Stimulated activated naive CD4-positive, alpha-beta T cell (primary cell): Measurements from ENCODE around the gene MAPKAP1.
"Not testable (repeated sequence)": the region's sequence is repeated elsewhere in the genome, so short reads cannot be mapped to it uniquely, and the experiment has no call there.

Experiments
- DNase-seq, 6 experiments: peaks; one replicate each; lab custom pipeline; 2025; lab: John Stamatoyannopoulos, UW

The MAPKAP1 gene

GRCh38 chr9:125411171-125411756, 295.7 kb downstream of the MAPKAP1 start:
- no peak for DNase-seq

DNA sequence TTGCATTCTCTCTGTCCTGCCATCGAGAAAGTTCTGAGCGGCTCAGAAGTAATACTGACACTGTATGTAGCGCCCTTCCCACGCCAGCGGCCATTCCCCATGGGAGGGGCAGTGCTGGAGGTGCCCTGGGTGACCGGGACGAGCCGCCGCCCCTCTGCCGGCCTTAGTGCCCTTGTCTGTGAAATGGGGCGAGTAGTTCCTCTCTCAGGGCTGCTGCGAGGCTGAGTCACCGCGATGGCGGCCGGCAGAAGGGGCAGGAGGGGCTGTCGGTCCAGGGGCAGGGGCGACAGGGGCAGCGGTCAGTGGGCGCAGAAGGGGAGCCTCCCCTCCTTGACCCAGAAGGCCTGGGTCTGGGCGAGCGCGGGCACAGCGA, 296.5 kb downstream of the MAPKAP1 start:
- DNase-seq: no peak

DNA sequence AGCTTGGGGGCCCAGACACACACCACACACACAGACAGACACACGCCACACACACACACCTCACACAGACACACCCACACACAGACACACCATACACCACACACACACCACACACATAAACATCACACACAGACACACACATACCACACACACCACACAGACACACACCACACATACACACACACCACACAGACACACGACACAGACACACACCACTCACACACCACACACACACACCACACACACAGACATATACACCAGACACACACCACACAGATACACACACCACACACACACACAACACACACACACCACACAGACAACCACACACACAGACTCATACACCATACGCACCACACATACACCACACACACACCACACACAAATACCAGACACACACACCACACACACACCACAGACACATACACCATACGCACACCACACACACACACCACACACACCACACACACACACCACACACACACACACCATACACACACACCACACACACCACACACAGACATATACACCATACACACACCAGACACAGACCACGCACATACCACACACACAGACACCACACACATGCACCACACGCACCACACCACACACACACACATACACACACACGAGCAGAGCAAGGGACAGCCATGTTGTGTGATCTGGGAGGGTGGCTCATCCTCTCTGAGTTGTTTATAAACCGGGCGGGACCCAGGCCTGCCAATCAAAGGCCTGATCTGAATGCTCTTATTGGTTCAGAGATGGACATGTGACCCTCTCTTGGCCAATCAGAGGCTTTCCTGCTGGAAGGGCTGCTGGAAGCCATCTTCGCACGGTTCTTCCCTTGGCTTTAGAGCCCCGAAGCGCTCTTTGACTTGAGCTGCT, 297.1 kb downstream of the MAPKAP1 start:
- peak in 3 of 6 experiments; percentile 10 to 55 (median 10) for DNase-seq

GRCh38 chr9:125409217-125409636, 297.8 kb downstream of the MAPKAP1 start:
- no peak for DNase-seq

DNA sequence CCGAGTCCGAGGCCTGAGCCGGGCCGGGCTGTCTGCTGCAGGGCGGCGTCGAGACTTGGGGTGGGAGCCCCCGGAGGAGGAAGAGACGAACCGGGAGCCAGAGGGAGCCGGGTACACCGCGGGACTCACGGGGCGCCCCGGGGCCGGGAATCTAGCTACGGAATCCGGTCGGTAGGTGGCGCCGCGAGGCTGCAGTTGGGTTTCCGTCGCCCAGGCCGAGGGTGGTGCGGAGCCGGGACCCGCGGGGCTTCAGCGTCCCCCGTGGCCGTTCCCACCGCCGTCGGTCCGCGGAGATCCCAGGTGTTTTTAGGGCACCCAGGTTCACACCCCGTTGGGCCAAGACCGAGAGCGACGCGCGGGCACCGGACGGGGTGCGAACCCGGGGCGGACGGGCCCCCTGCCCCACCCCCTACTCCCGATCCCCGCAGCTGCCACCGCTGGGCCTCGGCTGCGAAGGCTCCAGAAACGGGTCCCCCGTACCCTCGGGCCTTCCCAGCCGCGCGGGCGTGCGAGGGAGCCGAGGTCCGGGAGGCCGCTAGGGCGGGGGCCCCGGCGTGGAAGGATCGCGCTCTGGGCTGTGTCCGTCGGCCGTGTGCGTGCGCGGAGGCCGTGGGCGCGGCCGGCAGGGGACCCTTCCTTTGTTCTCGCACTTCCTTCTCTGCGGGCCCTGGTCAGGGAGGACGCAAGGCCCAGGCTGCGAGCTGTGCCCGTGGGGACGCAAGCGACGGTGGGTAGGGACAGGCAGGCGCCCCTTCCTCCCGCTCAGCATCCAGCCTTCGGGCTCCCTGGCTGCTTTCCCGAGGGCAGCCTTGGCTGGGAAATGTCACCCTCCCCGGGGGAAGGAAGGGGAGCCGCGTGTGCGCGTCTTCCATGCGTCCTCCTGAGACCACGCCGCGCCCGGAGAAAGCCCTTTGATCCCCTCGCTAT, 298.8 kb downstream of the MAPKAP1 start:
- peak; percentile 27 to 73 (median 59) for DNase-seq

DNA sequence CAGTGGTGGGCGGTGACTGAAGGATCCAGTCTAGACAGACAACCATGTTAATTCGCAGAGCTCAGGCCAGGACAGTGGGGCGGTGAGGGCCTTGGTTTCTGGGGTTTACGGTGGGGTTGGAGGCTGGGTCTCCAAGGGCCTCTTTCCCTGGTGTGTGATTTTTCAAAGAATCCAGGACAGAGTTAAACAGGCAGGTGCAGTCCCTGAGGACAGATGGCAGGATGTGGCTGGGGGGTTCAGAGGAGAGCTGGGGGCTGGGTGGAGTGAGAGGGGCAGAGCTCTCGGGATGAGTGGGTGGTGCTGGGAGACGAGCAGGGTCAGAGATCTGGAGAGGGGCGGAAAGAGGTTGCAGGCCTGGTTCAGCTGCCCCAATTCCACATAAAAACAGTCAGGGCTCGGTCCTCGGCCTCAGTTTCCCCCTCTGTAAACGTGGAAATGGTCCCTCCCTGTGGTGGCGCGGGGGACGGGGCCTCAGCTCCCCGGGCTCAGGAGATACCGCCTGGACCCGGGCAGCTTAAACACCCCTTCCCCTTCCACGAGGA, 299.5 kb downstream of the MAPKAP1 start:
- DNase-seq: no peak

GRCh38 chr9:125406810-125407087, 300.3 kb downstream of the MAPKAP1 start:
- DNase-seq: no peak

- no peak for DNase-seq
Measured at GRCh38 chr9:125405938-125406809, 300.8 kb downstream of the MAPKAP1 start.

DNA sequence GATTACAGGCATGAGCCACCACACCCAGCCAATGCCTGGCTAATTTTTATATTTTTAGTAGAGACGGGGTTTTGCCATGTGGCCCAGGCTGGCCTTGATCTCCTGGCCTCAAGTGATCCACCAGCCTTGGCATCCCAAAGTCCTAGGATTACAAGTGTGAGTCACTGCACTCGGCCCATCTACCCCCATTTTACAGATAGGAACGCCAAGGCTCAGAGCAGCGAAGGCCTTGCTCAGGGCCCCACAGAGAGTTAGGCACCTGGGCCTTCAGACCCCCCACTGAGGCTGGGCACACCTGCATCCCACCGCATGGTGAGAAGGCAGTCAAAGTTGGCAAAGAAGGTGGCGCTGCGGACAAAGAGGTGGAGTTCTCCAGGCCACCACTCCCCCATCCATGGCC, 302.3 kb downstream of the MAPKAP1 start:
- no peak for DNase-seq

- DNase-seq: no peak
Measured at GRCh38 chr9:125400725-125401716, 306.0 kb downstream of the MAPKAP1 start.

DNA sequence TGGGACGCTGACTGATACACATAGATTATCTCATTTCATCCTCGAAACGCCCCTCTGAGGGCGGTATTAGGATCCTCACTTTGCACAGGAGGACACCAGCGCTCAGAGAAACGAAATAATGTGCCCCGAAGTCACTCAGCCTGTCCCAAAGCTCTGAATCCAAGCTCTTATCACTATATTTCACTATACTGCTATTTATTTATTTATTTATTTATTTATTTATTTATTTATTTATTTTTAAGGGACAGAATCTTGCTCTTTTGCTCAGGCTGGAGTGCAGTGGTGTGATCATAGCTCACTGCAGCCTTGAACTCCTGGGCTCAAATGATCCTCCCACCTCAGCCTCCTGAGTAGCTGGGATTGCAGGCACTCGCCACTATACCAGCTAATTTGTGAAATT, 306.8 kb downstream of the MAPKAP1 start:
- DNase-seq: not testable (repeated sequence)

DNA sequence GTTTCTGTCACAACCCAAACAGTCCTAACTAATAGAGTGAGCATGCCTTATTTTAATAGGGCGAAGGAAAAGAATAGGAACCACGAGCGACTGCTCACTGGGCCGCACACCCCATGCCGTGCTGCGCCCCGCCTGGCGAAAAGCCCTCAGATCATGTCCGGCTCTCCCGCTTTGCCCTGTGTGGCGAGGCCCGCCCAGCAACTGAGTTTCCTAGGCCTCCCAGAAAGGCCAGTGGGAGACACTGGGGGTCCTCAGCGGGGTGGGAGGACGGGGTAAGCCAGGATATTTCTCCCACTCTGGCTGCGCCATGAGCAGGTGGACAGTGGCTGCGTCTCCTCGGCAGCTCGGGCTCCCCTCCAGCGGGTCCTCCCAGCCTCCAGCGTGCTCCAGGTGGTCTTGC, 307.3 kb downstream of the MAPKAP1 start:
- no peak for DNase-seq

- no peak for DNase-seq
Measured at GRCh38 chr9:125399165-125399564, 307.8 kb downstream of the MAPKAP1 start.

DNA sequence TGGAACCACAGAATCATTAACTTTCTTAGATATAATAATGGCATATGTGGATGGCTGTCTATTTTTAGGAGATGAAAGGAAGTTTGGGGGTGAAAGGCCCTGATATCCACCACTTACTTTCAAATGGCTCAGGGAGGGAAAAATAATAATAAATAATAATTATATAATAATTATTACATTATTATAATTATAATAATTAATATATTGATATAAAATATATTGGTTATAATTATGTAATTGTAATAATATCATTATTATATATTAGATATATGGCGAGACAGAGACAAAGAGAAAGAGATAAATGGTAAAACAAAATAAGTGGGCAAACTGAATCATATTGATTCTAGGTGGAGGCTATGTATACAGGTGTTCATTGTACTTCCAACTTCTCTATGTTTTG, 308.8 kb downstream of the MAPKAP1 start:
- no peak for DNase-seq

GRCh38 chr9:125397736-125398135, 309.3 kb downstream of the MAPKAP1 start:
- DNase-seq: no peak

DNA sequence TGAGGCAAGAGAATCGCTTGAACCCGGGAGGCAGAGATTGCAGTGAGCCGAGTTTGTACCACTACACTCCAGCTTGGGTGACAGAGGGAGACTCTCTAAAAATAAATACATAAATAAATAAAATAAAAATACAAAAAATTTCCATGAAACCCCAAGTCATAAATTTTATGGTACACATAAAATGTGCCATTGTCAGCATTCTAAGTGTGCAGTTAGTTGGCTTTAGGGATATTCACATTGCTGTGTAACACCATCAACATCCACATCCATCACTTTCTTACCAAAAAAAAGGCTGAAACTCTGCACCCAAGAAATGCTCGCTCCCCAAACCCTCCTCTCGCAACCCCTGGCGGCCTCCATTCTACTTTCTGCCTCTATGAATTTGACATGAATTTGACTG, 310.2 kb downstream of the MAPKAP1 start:
- DNase-seq: no peak

GRCh38 chr9:125393426-125393825, 313.6 kb downstream of the MAPKAP1 start:
- no peak for DNase-seq

- DNase-seq: no peak
Measured at GRCh38 chr9:125391704-125392103, 315.3 kb downstream of the MAPKAP1 start.

DNA sequence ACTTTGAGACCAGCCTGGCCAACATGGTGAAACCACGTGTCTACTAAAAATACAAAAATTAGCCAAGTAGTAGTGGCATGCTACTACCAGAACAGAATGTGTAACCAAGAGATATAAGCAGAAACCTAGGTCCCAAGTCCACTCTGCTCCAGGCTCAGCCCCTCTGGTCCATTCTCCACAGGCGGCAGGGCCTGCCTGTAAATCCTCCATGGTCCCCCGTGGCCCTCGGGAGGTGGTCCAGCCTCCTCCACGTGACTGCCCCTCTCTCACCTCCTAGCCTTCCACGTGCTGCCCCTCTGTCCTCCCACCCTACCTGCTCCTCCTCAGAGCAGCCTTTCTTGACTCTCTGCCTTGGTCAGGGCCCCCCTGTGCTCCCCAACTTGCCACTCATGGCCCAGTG, 318.0 kb downstream of the MAPKAP1 start:
- no peak for DNase-seq

GRCh38 chr9:125387861-125388524, 319.0 kb downstream of the MAPKAP1 start:
- DNase-seq: no peak
